Endodermal cell (in vitro differentiated cells): Measurements from ENCODE around the gene RNF43. TPM values are rescaled to one million over a fixed set of nuclear protein-coding genes. Genes with fewer than 3 reads are reported as not detected.

ENCODE experiments used
- DNase-seq: peaks from one replicate; pipeline ENCODE4 v3.0.0-alpha.2; 2017
- H3K27ac ChIP-seq: 2 replicates; pipeline ENCODE4 v1.5.1; 2013; ENCODE audit warnings: mild to moderate bottlenecking, low read depth, low read length, moderate library complexity
- H3K27me3 ChIP-seq: 2 replicates; pipeline ENCODE4 v1.6.1; 2013; ENCODE audit warnings: mild to moderate bottlenecking, low read length, moderate library complexity; ENCODE audit not compliant: insufficient read depth, control insufficient read depth, poor library complexity, severe bottlenecking
- H3K36me3 ChIP-seq: 2 replicates; pipeline ENCODE4 v1.7.0; 2013; ENCODE audit warnings: mild to moderate bottlenecking, low read length, moderate library complexity; ENCODE audit not compliant: control insufficient read depth, insufficient read depth
- H3K4me1 ChIP-seq: one replicate; pipeline ENCODE4 v1.7.0; 2013; ENCODE audit warnings: low read length; ENCODE audit not compliant: control insufficient read depth, insufficient read depth
- H3K4me3 ChIP-seq: 2 replicates; pipeline ENCODE4 v1.5.1; 2013; ENCODE audit warnings: mild to moderate bottlenecking, low read length, moderate library complexity
- H3K9ac ChIP-seq: 2 replicates; pipeline ENCODE4 v1.6.1; 2013; ENCODE audit warnings: mild to moderate bottlenecking, low read length, moderate library complexity; ENCODE audit not compliant: poor library complexity, severe bottlenecking; ENCODE audit errors: extremely low read depth
- H3K9me3 ChIP-seq: 2 replicates; pipeline ENCODE4 v1.6.1; 2013; ENCODE audit warnings: mild to moderate bottlenecking, low read length, moderate library complexity; ENCODE audit not compliant: control insufficient read depth
- H3K27ac Mint-ChIP-seq: 2 replicates; pipeline ENCODE4 v1.8.0; 2020; ENCODE audit warnings: mixed read lengths
- H3K27me3 Mint-ChIP-seq: 2 replicates; pipeline ENCODE4 v1.8.0; 2021; ENCODE audit warnings: mild to moderate bottlenecking, mixed read lengths; ENCODE audit not compliant: insufficient read depth
- H3K36me3 Mint-ChIP-seq: 2 replicates; pipeline ENCODE4 v1.8.0; 2020; ENCODE audit warnings: low read depth, mixed read lengths
- H3K4me1 Mint-ChIP-seq: 2 replicates; pipeline ENCODE4 v1.8.0; 2020; ENCODE audit warnings: mixed read lengths
- H3K4me3 Mint-ChIP-seq: 2 replicates; pipeline ENCODE4 v1.8.0; 2020; ENCODE audit warnings: mild to moderate bottlenecking, moderate library complexity, mixed read lengths
- H3K9me3 Mint-ChIP-seq: 2 replicates; pipeline ENCODE4 v1.8.0; 2020; ENCODE audit warnings: mild to moderate bottlenecking, mixed read lengths
- CTCF ChIP-seq: fragments of 200-600 bp; sonication (generic); conservative IDR thresholded peaks from 2 replicates; pipeline ENCODE4 v1.5.0; 2021; ENCODE audit warnings: antibody characterized with exemption, mild to moderate bottlenecking
- WGBS, 2 experiments: methylation state at CpG; one replicate each; pipeline versions ENCODE4 v1.1.5 to v1.1.7; 2013; ENCODE audit warnings: missing lambda C conversion rate in 2 of 2, mixed read lengths in 1 of 2; ENCODE audit not compliant: insufficient coverage in 1 of 2, insufficient read length in 1 of 2; 5-methylcytosine and 5-hydroxymethylcytosine counted together
- total RNA-seq, 2 donors: library from RNA; stranded (reverse); fragmentation: NEBNext Ultra II Directional in 1 of 2; extraction: Animal tissue kit (Norgen Biotek cat#: 25700) in 1 of 2; gene quantifications; 2 replicates in 1 of 2; 3 replicates in 1 of 2; pipeline ENCODE4 v1.2.1, GENCODE V29; 2021

Gene RNF43
- total RNA-seq, 2 donors from 2014 or later, result 3.2 to 4.1 TPM

GRCh38 chr17:58401287-58401686 lies 16.0 kb downstream of the RNF43 start:
- no peaks in the 10 kb centered on the region for H3K9me3 ChIP-seq
- no peak for TF ChIP-seq CTCF
- peaks cover 36% of the 10 kb centered on the region for H3K4me1 Mint-ChIP-seq
- H3K27me3 ChIP-seq, result no peaks in the 10 kb centered on the region
- DNase-seq, result no peak
- H3K4me3 ChIP-seq, result no peak overlapping the region
- no peaks in the 10 kb centered on the region for H3K9me3 Mint-ChIP-seq
- peaks cover 41% of the 10 kb centered on the region for H3K27me3 Mint-ChIP-seq
- no peak overlapping the region for H3K4me3 Mint-ChIP-seq
- no peak overlapping the region for H3K9ac ChIP-seq
- no peak overlapping the region for H3K27ac ChIP-seq
- H3K4me1 ChIP-seq, result peaks cover 19% of the 10 kb centered on the region
- 93% methylated on average over 2 of the region's 2 CpGs; no CpG with 5 or more reads in 1 of the 2 experiments for WGBS, 2 experiments
- no peaks in the 10 kb centered on the region for H3K36me3 Mint-ChIP-seq
- H3K27ac Mint-ChIP-seq, result no peak overlapping the region
- H3K36me3 ChIP-seq, result no peaks in the 10 kb centered on the region

- Mint-ChIP-seq H3K27ac (no peak overlapping the region), H3K4me3 (no peak overlapping the region), H3K36me3 (no peaks in the 10 kb centered on the region), H3K9me3 (no peaks in the 10 kb centered on the region), H3K4me1 (peaks cover 35% of the 10 kb centered on the region), H3K27me3 (peaks cover 41% of the 10 kb centered on the region)
- no peak for DNase-seq
- no peak for TF ChIP-seq CTCF
- H3K4me3 ChIP-seq, result no peak overlapping the region
- peaks cover 19% of the 10 kb centered on the region for H3K4me1 ChIP-seq
- no peak overlapping the region for H3K9ac ChIP-seq
- H3K27me3 ChIP-seq, result no peaks in the 10 kb centered on the region
- no peaks in the 10 kb centered on the region for H3K9me3 ChIP-seq
- H3K36me3 ChIP-seq, result no peaks in the 10 kb centered on the region
- H3K27ac ChIP-seq, result no peak overlapping the region
Measured at GRCh38 chr17:58400826-58401225, 16.5 kb downstream of the RNF43 start.

- Mint-ChIP-seq H3K4me1 (peaks cover 30% of the 10 kb centered on the region), H3K27ac (no peak overlapping the region), H3K27me3 (peaks cover 41% of the 10 kb centered on the region), H3K36me3 (no peaks in the 10 kb centered on the region), H3K9me3 (no peaks in the 10 kb centered on the region), H3K4me3 (no peak overlapping the region)
- peaks cover 19% of the 10 kb centered on the region for H3K4me1 ChIP-seq
- H3K4me3 ChIP-seq, result no peak overlapping the region
- no peak overlapping the region for H3K27ac ChIP-seq
- TF ChIP-seq CTCF, result no peak
- no peak overlapping the region for H3K9ac ChIP-seq
- H3K27me3 ChIP-seq, result no peaks in the 10 kb centered on the region
- no peaks in the 10 kb centered on the region for H3K36me3 ChIP-seq
- WGBS, 2 experiments, result 65 to 92% methylated on average over 2 to 3 of the region's 3 CpGs
- DNase-seq, result no peak
- H3K9me3 ChIP-seq, result no peaks in the 10 kb centered on the region
Measured at GRCh38 chr17:58399974-58400373, 17.4 kb downstream of the RNF43 start.
